Measurements from ENCODE around the gene CHAC1. TPM values are rescaled to one million over a fixed set of nuclear protein-coding genes. Genes with fewer than 3 reads are reported as not detected.

CHAC1 gene
- total RNA-seq, 2 experiments from 2014 or later, result 19.8 to 20.2 TPM

DNA sequence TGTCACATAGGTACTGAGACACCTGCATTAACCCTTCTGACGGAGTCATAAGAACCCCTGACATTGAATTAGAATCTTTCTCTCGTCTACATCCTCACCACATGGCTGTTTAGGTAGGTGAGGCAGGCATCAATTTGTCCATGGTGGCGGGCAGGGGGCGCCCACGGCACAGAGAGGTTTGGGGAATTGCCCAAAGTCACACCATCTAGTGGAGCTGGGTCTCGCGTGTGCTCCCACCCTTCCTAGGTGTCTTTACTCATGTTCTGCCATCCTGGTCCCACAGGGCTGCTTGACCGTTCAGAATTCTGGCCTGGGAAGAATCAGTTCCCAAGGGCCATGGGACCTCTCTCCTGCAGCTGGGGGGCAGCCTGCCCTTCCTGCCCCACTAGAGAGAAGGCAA, 38.8 kb upstream of the CHAC1 start:
- CTCF ChIA-PET, result interaction anchor here (0.5 to 1.0 kb wide), 3 partner anchors 10 to 270 kb away, joined by 3 read pairs; no protein-coding TSS in a partner anchor

DNA sequence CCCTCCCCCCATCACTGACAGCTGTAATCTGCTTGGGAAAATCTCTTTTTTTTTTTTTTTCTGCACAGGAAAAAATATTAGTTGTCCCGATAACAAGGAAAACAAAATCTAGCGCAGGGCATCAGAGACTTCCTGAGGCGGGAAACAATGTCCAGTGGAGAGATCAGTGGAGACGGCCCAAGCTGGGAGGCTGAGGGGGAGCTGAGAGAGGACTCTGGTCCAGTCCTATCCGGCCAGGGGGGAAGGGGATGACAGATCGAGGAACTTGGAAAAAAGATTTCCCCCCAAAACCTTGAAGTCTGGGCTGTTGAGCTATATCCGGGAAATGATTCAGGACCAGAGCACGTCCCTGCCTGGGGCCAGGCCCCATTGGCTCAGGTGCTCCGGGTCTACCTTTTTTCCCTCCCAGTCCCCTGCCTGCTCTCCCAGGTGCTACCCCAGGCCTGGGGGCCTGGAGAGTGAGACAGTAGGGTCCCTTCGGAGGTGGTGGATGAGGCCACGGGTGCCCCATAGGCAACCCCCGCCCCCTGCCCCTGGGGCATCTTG, 38.1 kb upstream of the CHAC1 start:
- H3K27ac Mint-ChIP-seq, result no peak overlapping the region
- no peaks in the 10 kb centered on the region for H3K27me3 Mint-ChIP-seq (ENCODE audit: low read depth)
- intact Hi-C loops (cut with micrococcal nuclease), result no loop called here
- CTCF ChIA-PET, result interaction anchor here (0.5 to 1.6 kb wide), 8 partner anchors 10 to 408 kb away, joined by 3 to 6 read pairs (median 3); no protein-coding TSS in a partner anchor
- no peak overlapping the region for H3K4me3 Mint-ChIP-seq
- no peaks in the 10 kb centered on the region for H3K36me3 Mint-ChIP-seq (ENCODE audit: low read depth)
- no peaks in the 10 kb centered on the region for H3K9me3 Mint-ChIP-seq
- no peaks in the 10 kb centered on the region for H3K4me1 Mint-ChIP-seq (ENCODE audit: low read depth)
- no peak for DNase-seq

More for the DNA sequence above, 38.8 kb upstream of the CHAC1 start:
- Mint-ChIP-seq H3K27ac (no peak overlapping the region), H3K9me3 (no peaks in the 10 kb centered on the region), H3K4me3 (no peak overlapping the region), H3K4me1 (ENCODE audit: low read depth) (no peaks in the 10 kb centered on the region), H3K27me3 (ENCODE audit: low read depth) (no peaks in the 10 kb centered on the region), H3K36me3 (ENCODE audit: low read depth) (no peaks in the 10 kb centered on the region)
- DNase-seq, result no peak
- intact Hi-C loops (cut with micrococcal nuclease), result no loop called here

DNA sequence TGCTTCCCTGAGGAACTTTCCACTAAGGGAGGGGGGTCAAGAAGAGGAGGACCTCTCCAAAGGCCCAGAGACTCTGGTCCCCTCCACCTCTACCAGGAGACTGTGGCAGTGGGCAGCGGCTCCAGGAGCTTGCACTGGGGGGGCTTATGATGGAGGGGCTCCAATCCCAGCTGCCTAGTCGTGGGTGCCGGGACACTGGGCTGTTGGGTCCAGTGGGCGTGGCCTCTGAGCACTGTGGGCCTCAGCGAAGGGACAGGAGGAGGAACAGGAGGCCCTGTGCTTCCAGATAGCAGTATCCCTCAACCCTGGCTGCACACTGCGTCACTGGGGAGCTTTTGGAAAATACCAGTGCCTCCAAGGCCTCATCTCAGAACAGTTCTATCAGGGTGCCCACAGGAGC, 37.6 kb upstream of the CHAC1 start:
- no peaks in the 10 kb centered on the region for H3K36me3 Mint-ChIP-seq (ENCODE audit: low read depth)
- no peaks in the 10 kb centered on the region for H3K27me3 Mint-ChIP-seq (ENCODE audit: low read depth)
- DNase-seq, result no peak
- no peak overlapping the region for H3K4me3 Mint-ChIP-seq
- H3K9me3 Mint-ChIP-seq, result no peaks in the 10 kb centered on the region
- intact Hi-C loops (cut with micrococcal nuclease), result no loop called here
- no peaks in the 10 kb centered on the region for H3K4me1 Mint-ChIP-seq (ENCODE audit: low read depth)
- CTCF ChIA-PET, result interaction anchor here (0.6 to 2.5 kb wide), 5 partner anchors 9 to 227 kb away, joined by 3 to 13 read pairs (median 4); no protein-coding TSS in a partner anchor
- H3K27ac Mint-ChIP-seq, result no peak overlapping the region

DNA sequence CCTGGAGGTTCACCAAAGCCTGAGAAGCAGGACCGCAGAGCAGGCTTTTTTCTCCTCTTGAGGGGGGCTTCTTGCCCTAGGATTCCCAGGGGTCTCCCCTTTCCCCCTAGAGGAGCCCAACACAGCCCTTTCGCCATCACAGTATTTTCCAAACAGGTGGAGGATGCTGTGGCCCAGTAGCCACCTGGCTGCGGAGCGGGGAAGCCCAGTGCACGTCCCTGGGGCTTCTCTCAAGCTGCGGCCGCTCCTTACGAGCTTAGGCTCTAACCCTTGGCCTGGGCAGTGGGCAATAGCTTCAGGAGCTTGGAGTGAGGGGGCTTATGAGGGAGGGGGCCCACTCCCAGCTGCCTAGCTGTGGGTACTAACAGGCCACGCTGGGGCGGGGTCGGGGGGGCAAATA, 35.7 kb upstream of the CHAC1 start:
- DNase-seq, result no peak
- intact Hi-C loops (cut with micrococcal nuclease), result no loop called here
- no peaks in the 10 kb centered on the region for H3K4me1 Mint-ChIP-seq (ENCODE audit: low read depth)
- no peaks in the 10 kb centered on the region for H3K36me3 Mint-ChIP-seq (ENCODE audit: low read depth)
- no peak overlapping the region for H3K27ac Mint-ChIP-seq
- H3K27me3 Mint-ChIP-seq (ENCODE audit: low read depth), result no peaks in the 10 kb centered on the region
- no peaks in the 10 kb centered on the region for H3K9me3 Mint-ChIP-seq
- CTCF ChIA-PET, result interaction anchor here (0.6 to 2.5 kb wide), 4 partner anchors 11 to 25 kb away, joined by 3 to 13 read pairs (median 4); no protein-coding TSS in a partner anchor
- H3K4me3 Mint-ChIP-seq, result no peak overlapping the region

DNA sequence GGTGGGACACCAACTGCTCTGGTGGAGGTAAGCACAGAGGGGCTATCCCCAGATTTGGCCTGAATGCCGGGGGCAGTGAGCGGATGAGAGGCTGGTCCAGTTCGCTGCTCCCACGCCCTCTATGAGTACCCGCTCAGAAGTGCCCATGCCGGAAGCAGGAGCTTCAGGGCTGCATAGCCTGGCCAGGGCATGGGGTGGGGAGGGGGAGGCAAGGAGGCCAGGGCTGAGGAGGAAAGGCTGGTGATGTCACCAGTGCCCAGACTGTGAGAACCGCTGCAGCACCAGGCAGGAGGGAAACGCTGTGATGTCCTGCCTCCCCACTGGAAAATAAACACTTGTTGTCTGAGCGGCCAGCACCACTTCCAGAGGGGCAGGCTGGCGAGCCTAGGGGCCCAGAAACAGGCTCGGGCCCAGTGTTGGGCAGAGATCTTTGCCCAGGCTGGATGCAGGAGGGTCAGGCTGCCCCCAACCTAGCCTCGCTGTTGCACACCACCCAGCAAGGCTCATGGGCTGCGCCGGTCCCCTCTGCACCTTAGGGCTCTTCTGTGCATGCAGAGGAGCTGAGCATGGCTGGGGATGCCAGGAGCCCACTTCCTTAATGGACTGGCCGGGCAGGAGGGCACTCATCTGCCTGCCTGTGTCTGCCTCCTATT, 35.0 kb upstream of the CHAC1 start:
- H3K36me3 Mint-ChIP-seq (ENCODE audit: low read depth), result no peaks in the 10 kb centered on the region
- no peaks in the 10 kb centered on the region for H3K9me3 Mint-ChIP-seq
- no peak overlapping the region for H3K4me3 Mint-ChIP-seq

DNA sequence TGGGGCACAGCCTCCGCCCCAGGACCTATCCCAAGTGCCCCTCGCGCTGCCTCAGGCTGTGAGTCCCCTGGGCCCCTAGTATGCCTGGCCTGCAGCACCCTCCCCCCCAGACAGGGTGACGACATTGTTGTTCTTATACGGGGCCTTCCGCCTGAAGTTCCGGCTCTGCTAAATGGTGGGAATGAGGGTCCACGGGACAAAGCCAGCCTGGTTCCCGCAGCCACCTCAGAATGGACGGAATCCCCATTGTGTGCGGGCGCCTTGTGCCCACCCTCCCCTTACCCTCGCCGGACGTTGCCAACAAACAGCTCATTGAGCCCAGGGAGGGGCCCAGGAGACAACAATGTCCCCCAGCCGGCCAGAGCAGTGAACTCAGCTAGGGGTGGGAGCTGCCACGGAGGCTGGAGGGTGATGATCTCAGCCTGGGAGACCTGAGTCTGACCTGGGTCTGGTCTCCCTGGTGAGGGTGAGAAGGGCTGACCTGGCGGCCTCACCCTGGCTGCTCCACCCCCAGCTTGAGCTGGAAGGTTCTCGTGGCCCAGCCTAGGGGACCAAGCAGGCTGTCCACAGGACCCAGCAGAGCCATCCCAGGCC, 34.4 kb upstream of the CHAC1 start:
- Mint-ChIP-seq H3K4me3 (no peak overlapping the region), H3K9me3 (no peaks in the 10 kb centered on the region)
- CTCF ChIA-PET, result interaction anchor here (1.8 kb wide), 1 partner anchor 12 kb away, joined by 4 read pairs; no protein-coding TSS in a partner anchor

More for the DNA sequence above, 35.0 kb upstream of the CHAC1 start:
- CTCF ChIA-PET, result interaction anchor here (0.6 to 2.5 kb wide), 5 partner anchors 11 to 24 kb away, joined by 3 to 13 read pairs (median 4); no protein-coding TSS in a partner anchor
- no peak for DNase-seq
- Mint-ChIP-seq H3K4me1 (ENCODE audit: low read depth) (no peaks in the 10 kb centered on the region), H3K27me3 (ENCODE audit: low read depth) (no peaks in the 10 kb centered on the region), H3K27ac (no peak overlapping the region)
- intact Hi-C loops (cut with micrococcal nuclease), result no loop called here

DNA sequence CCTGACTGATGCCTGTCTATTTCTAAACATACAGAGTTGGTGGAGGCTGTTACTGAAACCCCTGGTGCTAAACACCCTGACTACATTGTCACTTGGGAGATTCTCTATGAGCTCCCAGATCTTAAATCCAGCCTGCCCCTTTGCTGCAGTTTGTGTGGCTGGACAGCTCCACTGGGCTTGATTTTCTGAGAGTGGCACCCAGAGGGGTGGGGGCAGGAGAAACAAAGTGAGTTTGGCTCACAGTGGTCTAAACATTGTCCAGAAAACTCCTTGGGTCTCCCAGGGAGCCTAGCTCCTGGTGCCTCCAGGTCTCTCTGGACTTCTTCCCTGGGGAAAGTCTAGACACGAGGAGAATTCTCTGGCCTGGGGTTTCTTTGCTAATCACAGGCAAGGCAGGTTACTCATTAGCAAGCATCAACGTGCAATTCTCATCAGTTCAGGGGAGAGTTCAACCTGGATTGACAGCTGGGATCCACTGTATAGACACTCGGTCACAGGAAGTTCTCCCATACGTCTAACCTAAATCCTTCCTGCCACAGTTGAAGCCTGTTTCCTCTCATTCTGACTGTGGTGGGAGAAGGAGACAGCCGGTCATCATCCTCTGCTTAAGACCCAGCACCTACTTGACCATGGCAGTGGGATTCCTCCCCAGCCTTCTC, 31.2 kb upstream of the CHAC1 start:
- CTCF ChIA-PET, result interaction anchor here (2.8 kb wide), 1 partner anchor 9 kb away, joined by 7 read pairs; no protein-coding TSS in a partner anchor
- Mint-ChIP-seq H3K36me3 (ENCODE audit: low read depth) (no peaks in the 10 kb centered on the region), H3K4me1 (ENCODE audit: low read depth) (peaks cover 8% of the 10 kb centered on the region), H3K27me3 (ENCODE audit: low read depth) (peaks cover 17% of the 10 kb centered on the region), H3K9me3 (no peaks in the 10 kb centered on the region), H3K27ac (no peak overlapping the region), H3K4me3 (no peak overlapping the region)
- intact Hi-C loops (cut with micrococcal nuclease), result no loop called here
- no peak for DNase-seq

More for the DNA sequence above, 34.4 kb upstream of the CHAC1 start:
- Mint-ChIP-seq H3K4me1 (ENCODE audit: low read depth) (no peaks in the 10 kb centered on the region), H3K36me3 (ENCODE audit: low read depth) (no peaks in the 10 kb centered on the region), H3K27ac (no peak overlapping the region), H3K27me3 (ENCODE audit: low read depth) (no peaks in the 10 kb centered on the region)
- intact Hi-C loops (cut with micrococcal nuclease), result no loop called here
- no peak for DNase-seq

DNA sequence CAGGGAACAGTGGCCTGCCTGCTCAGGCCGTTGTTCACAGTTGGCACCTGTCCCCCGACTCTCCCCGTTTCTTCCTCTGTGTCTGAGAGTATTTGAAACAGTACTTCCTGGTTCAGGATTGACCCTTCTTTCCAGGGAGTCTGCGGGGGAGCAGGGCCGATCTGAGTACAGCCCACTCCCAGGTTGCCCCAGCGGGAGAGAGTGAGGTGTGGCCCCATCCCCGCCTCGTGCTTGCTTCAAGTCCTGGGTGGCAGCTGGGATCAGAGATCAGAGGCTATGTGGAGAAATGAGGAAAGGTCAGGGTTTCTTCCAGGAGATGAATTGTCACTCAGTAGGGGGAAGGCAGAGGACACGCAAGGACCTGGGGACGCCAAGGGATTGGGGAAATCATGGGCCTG, 30.7 kb upstream of the CHAC1 start:
- H3K9me3 Mint-ChIP-seq, result no peaks in the 10 kb centered on the region
- CTCF ChIA-PET, result interaction anchor here (3.3 kb wide), 1 partner anchor 19 kb away, joined by 19 read pairs; no protein-coding TSS in a partner anchor
- H3K36me3 Mint-ChIP-seq (ENCODE audit: low read depth), result no peaks in the 10 kb centered on the region
- H3K4me3 Mint-ChIP-seq, result no peak overlapping the region
- intact Hi-C loops (cut with micrococcal nuclease), result no loop called here
- peaks cover 20% of the 10 kb centered on the region for H3K27me3 Mint-ChIP-seq (ENCODE audit: low read depth)
- no peak overlapping the region for H3K27ac Mint-ChIP-seq
- H3K4me1 Mint-ChIP-seq (ENCODE audit: low read depth), result peaks cover 11% of the 10 kb centered on the region
- no peak for DNase-seq

DNA sequence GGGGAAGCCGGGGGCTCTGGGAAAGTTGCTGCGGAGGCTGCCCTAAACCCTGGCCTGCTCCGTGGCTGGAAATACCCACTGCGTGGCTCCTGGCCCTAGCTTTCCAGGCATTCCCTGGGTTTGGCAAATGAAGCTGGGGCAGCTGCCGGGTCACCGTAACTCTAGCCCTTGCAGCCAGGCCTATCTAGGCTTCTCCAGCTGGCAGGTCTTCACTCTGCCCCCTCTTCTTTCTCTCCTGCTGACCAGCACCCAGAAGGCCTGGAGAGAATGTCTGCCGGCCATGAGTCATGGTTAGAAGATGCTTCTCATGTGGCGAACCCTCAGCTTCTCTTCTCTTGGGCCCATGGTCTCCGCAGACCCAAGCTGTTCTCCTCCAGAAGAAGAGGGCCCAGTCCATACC, 29.7 kb upstream of the CHAC1 start:
- intact Hi-C loops (cut with micrococcal nuclease), result no loop called here
- Mint-ChIP-seq H3K27me3 (ENCODE audit: low read depth) (peaks cover 24% of the 10 kb centered on the region), H3K4me3 (no peak overlapping the region), H3K36me3 (ENCODE audit: low read depth) (no peaks in the 10 kb centered on the region), H3K9me3 (no peaks in the 10 kb centered on the region), H3K4me1 (ENCODE audit: low read depth) (peaks cover 14% of the 10 kb centered on the region), H3K27ac (no peak overlapping the region)
- CTCF ChIA-PET, result interaction anchor here (0.5 to 3.3 kb wide), 5 partner anchors 10 to 66 kb away, joined by 3 to 19 read pairs (median 3); no protein-coding TSS in a partner anchor
- DNase-seq, result no peak

DNA sequence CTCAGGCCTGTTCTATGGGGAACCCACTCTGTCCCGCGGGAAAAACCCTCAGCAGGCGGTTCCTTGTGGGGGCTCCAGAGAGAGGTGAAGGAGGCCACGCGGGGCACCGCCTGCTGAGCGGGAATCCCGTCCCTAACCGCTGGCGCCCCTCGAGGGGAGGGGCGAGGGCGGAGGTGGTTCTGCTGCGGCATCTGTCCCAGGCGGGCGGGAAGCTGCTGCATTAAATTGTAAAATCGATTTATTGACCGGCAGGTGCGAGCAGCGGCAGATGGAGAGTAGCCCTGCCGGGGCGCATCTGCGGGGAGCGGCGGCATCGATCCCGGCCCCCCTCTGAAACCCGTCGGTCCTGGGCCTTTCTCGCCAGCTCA, 27.8 kb upstream of the CHAC1 start:
- no peak for DNase-seq
- H3K4me1 Mint-ChIP-seq (ENCODE audit: low read depth), result peaks cover 30% of the 10 kb centered on the region
- no peak overlapping the region for H3K27ac Mint-ChIP-seq
- CTCF ChIA-PET, result interaction anchor here (0.8 to 3.3 kb wide), 3 partner anchors 22 to 66 kb away, joined by 3 to 19 read pairs (median 3); partner anchors contain the start of gene VPS18
- no peaks in the 10 kb centered on the region for H3K9me3 Mint-ChIP-seq
- peaks cover 40% of the 10 kb centered on the region for H3K27me3 Mint-ChIP-seq (ENCODE audit: low read depth)
- no peak overlapping the region for H3K4me3 Mint-ChIP-seq
- H3K36me3 Mint-ChIP-seq (ENCODE audit: low read depth), result no peaks in the 10 kb centered on the region
- intact Hi-C loops (cut with micrococcal nuclease), result no loop called here

DNA sequence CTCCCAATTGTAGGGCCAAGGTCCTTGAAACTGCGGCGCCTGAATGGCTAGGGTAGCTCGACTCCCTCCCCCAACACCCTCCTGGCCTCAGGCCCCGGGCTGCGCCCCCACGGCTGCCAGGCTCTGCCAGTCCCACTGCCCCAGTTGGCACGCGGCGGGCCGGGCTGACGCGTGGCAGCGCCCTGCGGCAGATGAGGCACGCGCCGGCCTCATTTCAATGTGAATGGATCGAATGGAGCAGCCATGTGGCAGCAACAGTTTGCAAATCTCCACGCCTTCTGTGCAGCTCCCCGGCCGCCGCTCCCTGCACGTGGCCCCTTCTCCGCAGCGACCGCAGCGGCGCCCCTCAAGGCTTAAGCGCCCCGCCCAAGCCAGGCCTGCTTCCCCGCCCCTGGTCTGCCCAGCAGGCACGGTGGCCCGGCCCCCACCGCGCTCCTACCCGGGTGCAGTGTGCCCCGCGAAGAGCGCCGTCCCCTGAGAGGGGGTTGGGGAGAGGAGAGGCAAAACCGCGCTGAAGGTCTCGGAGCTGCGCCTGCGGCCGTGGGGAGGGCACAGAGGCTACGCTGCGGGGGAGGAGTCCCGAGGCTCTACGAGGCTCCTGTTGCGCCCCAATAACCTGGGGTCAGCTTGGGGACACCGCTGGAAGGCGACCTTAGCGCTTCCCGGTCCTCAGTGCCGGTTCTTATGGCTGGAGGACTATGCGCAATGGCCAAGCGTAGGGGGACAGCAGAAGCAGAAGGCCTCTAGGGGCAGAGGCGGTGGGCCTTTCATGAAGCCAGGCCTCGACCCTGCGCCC, 27.2 kb upstream of the CHAC1 start:
- no peak for DNase-seq
- Mint-ChIP-seq H3K27me3 (ENCODE audit: low read depth) (peaks cover 45% of the 10 kb centered on the region), H3K9me3 (no peaks in the 10 kb centered on the region), H3K4me1 (ENCODE audit: low read depth) (peaks cover 36% of the 10 kb centered on the region), H3K36me3 (ENCODE audit: low read depth) (no peaks in the 10 kb centered on the region), H3K4me3 (no peak overlapping the region), H3K27ac (no peak overlapping the region)
- CTCF ChIA-PET, result interaction anchor here (0.8 to 7.1 kb wide), 4 partner anchors 15 to 66 kb away, joined by 3 to 43 read pairs (median 11); partner anchors contain the start of gene VPS18
- intact Hi-C loops (cut with micrococcal nuclease), result no loop called here

All from activated naive CD4-positive, alpha-beta T cell treated with anti-CD3 and anti-CD28 coated beads for 36 hours (primary cell).